RWPE1 (cell line): Measurements from ENCODE around the gene LDLRAD4.

Experiments used
- CTCF ChIA-PET: fragments of 350-600 bp; sonication (Branson Sonifier 250); formaldehyde crosslinking; extraction: SDS; loops from one replicate; lab custom pipeline; 2021; lab: Yijun Ruan, JAX
- POLR2A ChIA-PET: fragments of 400-600 bp; formaldehyde crosslinking; extraction: SDS; loops from one replicate; lab custom pipeline; 2020; ENCODE audit warnings: antibody characterized with exemption; ENCODE audit not compliant: low non-redundant PET; lab: Yijun Ruan, JAX
- DNase-seq: peaks from one replicate; pipeline ENCODE4 v3.0.0; 2012; ENCODE audit warnings: low spot score
- H3K27ac ChIP-seq: fragments of 450-650 bp; 2 replicates; pipeline ENCODE4 v1.5.1; 2017
- TF ChIP-seq, protein P1 (sequence below): fragments of 450-650 bp; conservative IDR thresholded peaks from 2 replicates; pipeline ENCODE4 v1.5.1; 2017; ENCODE audit warnings: low read depth, mild to moderate bottlenecking

The LDLRAD4 gene

DNA sequence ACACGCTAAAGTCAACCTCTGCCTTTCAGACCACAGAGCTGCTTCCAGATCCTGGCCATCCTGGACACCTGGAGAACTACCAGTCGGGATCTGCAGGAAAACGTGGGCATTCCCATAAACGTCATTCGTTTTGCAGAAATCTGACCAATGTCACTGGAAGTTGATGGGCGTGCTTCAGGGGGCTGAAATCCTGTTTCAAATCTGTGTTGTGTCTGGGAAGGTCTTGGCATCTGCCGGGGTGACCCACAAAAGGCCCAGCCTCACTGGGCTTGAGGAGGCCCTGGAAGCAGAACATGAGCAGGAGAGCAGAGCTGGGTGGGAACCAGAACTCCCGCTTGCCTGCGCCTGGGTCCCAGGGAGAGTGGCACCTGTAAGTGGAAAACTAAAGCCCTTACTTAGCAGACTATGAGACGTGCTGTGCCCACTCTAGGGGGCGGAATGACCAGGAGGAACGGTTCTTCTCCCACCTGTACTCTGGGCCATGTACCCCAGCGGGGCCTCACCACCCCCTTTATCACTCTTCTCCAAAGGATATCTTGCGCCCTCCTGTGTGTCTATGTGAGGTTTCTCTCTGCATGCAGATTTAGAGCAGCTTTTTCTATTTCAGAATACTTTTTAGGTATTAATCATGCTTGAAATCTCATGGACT is 306.9 kb downstream of the LDLRAD4 start:
- no peak for DNase-seq
- POLR2A ChIA-PET: interaction anchor here (0.7 kb wide), 1 partner anchor 294 kb away, joined by 3 read pairs; no protein-coding TSS in a partner anchor
- no peak overlapping the region for H3K27ac ChIP-seq
- CTCF ChIA-PET: interaction anchor here (0.7 kb wide), 1 partner anchor 411 kb away, joined by 3 read pairs; no protein-coding TSS in a partner anchor
- TF ChIP-seq, protein P1, sequence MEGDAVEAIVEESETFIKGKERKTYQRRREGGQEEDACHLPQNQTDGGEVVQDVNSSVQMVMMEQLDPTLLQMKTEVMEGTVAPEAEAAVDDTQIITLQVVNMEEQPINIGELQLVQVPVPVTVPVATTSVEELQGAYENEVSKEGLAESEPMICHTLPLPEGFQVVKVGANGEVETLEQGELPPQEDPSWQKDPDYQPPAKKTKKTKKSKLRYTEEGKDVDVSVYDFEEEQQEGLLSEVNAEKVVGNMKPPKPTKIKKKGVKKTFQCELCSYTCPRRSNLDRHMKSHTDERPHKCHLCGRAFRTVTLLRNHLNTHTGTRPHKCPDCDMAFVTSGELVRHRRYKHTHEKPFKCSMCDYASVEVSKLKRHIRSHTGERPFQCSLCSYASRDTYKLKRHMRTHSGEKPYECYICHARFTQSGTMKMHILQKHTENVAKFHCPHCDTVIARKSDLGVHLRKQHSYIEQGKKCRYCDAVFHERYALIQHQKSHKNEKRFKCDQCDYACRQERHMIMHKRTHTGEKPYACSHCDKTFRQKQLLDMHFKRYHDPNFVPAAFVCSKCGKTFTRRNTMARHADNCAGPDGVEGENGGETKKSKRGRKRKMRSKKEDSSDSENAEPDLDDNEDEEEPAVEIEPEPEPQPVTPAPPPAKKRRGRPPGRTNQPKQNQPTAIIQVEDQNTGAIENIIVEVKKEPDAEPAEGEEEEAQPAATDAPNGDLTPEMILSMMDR: no peak

GRCh38 chr18:13526519-13526918 is 308.0 kb downstream of the LDLRAD4 start:
- ChIA-PET CTCF (interaction anchor here (0.6 kb wide), 1 partner anchor 164 kb away, joined by 3 read pairs; no protein-coding TSS in a partner anchor), POLR2A (interaction anchor here (0.7 kb wide), 1 partner anchor 295 kb away, joined by 3 read pairs; no protein-coding TSS in a partner anchor)
- TF ChIP-seq, protein P1: no peak
- no peak overlapping the region for H3K27ac ChIP-seq
- DNase-seq: no peak

GRCh38 chr18:13527256-13527655 is 308.7 kb downstream of the LDLRAD4 start:
- no peak overlapping the region for H3K27ac ChIP-seq
- CTCF ChIA-PET: interaction anchor here (0.6 kb wide), 1 partner anchor 165 kb away, joined by 3 read pairs; no protein-coding TSS in a partner anchor
- no peak for DNase-seq
- TF ChIP-seq, protein P1: no peak
- POLR2A ChIA-PET: no interaction called here

GRCh38 chr18:13527730-13528129 is 309.2 kb downstream of the LDLRAD4 start:
- CTCF ChIA-PET: no interaction called here
- POLR2A ChIA-PET: no interaction called here
- H3K27ac ChIP-seq: no peak overlapping the region
- TF ChIP-seq, protein P1: no peak
- no peak for DNase-seq

- TF ChIP-seq, protein P1: no peak
- H3K27ac ChIP-seq: no peak overlapping the region
- CTCF ChIA-PET: interaction anchor here (0.7 to 1.0 kb wide), 2 partner anchors 106 to 313 kb away, joined by 3 to 5 read pairs; no protein-coding TSS in a partner anchor
- POLR2A ChIA-PET: no interaction called here
- no peak for DNase-seq
Measured at GRCh38 chr18:13528739-13529392, 310.3 kb downstream of the LDLRAD4 start.

DNA sequence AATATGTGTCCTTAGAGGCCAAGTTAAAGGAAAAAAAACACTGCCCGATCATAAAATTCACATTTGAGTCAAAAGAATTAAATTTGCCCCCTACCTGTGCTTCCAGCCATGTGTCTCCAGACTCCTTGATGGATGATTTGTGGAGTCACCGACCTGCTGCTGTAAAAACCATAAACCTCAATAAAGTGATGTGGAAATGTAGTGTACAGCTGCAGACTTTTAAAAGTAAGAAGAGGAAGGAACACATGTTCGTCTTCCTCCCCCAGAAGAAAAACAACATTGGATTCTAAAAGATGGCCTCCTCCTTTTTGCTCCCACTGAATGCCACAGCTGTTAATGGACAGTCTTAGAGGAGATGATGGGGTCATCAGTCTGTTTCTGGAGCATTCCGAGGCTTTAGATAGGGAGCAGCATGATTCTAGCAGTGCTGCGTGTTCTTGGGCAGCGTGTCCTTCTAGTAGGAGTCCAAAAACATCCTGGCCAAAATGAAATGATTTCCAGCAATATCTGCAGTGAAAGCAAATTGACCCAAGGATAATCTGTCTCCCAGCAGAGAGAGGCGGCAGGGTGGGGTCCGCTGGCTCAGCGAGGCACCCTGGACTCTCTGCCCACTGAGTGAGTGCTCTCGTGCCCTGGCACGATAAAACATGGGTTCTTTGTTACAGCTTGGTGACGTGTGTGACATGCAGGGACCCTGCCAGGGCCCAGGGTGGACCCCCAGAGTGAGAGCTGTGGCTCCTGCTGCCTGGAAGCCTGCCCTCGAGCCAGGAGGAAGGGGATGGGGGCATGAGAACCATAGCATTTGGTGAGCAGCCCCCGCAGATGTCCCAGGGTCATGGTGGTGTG is 311.7 kb downstream of the LDLRAD4 start:
- H3K27ac ChIP-seq: no peak overlapping the region
- TF ChIP-seq, protein P1: no peak
- ChIA-PET POLR2A (no interaction called here), CTCF (interaction anchor here (0.6 to 1.4 kb wide), 3 partner anchors 188 to 527 kb away, joined by 3 to 8 read pairs (median 3); no protein-coding TSS in a partner anchor)
- no peak for DNase-seq
